HEK293 (cell line): ENCODE results near the gene GTSE1.

ENCODE experiments used
- CTCF ChIA-PET: fragments of 350-600 bp; formaldehyde crosslinking; extraction: SDS; loops from one replicate; lab custom pipeline; 2021; ENCODE audit warnings: antibody characterized with exemption; lab: Yijun Ruan, JAX
- POLR2A ChIA-PET: fragments of 300-600 bp; formaldehyde crosslinking; extraction: SDS; loops from one replicate; lab custom pipeline; 2020; ENCODE audit warnings: antibody characterized with exemption, inconsistent platforms; lab: Yijun Ruan, JAX
- H3K27ac ChIP-seq: fragments of 200-500 bp; sonication (Bioruptor generic); 2 replicates; pipeline ENCODE4 v1.5.1; 2014; ENCODE audit warnings: low read depth, low read length, control low read depth, inconsistent platforms; ENCODE audit errors: extremely low read depth
- H3K36me3 ChIP-seq, 2 experiments: fragments of 200-500 bp in 1 of 2; sonication (Bioruptor generic) in 1 of 2; 1 replicate in 1 of 2; 2 replicates in 1 of 2; pipeline ENCODE4 v1.5.1; 2014 to 2017; ENCODE audit warnings: inconsistent platforms in 2 of 2, low read length in 2 of 2; ENCODE audit not compliant: control insufficient read depth in 2 of 2, insufficient read depth in 1 of 2
- H3K4me1 ChIP-seq: fragments of 200-500 bp; sonication (Bioruptor generic); 2 replicates; pipeline ENCODE4 v1.5.1; 2014; ENCODE audit warnings: mild to moderate bottlenecking, low read length, inconsistent platforms; ENCODE audit not compliant: control insufficient read depth, insufficient read depth
- H3K4me3 ChIP-seq: 2 replicates; pipeline ENCODE4 v1.5.1; 2011; ENCODE audit warnings: low read depth, mild to moderate bottlenecking, control low read depth, low read length, moderate library complexity
- H3K9me3 ChIP-seq: fragments of 200-500 bp; sonication (Bioruptor generic); 2 replicates; pipeline ENCODE4 v1.5.1; 2014; ENCODE audit warnings: low read depth, low read length, inconsistent platforms; ENCODE audit not compliant: control insufficient read depth, insufficient read depth
- AEBP2 ChIP-seq: fragments of 450-650 bp; formaldehyde crosslinking; IDR thresholded peaks from 2 replicates; pipeline ENCODE4 v1.5.1; 2016; ENCODE audit warnings: missing biosample characterization, missing genetic modification characterization, borderline replicate concordance
- GLIS2 ChIP-seq: fragments of 450-650 bp; formaldehyde crosslinking; IDR thresholded peaks from 2 replicates; pipeline ENCODE4 v1.5.1; 2016; ENCODE audit warnings: missing biosample characterization, missing genetic modification characterization
- KLF1 ChIP-seq: fragments of 450-650 bp; formaldehyde crosslinking; IDR thresholded peaks from 2 replicates; pipeline ENCODE4 v1.5.1; 2016; ENCODE audit warnings: missing biosample characterization, missing genetic modification characterization
- MEIS1 ChIP-seq: sonication (generic); formaldehyde crosslinking; IDR thresholded peaks from 2 replicates; pipeline ENCODE4 v1.8.1; 2022; ENCODE audit warnings: missing genetic modification reagents, mild to moderate bottlenecking, borderline replicate concordance
- PRDM2 ChIP-seq: fragments of 450-650 bp; formaldehyde crosslinking; IDR thresholded peaks from 2 replicates; pipeline ENCODE4 v1.5.1; 2016; ENCODE audit warnings: missing biosample characterization, missing genetic modification characterization, borderline replicate concordance
- ZBTB49 ChIP-seq: fragments of 450-650 bp; formaldehyde crosslinking; IDR thresholded peaks from 2 replicates; pipeline ENCODE4 v1.5.1; 2016; ENCODE audit warnings: missing biosample characterization, missing genetic modification characterization, low read depth
- ZNF133 ChIP-seq: fragments of 450-650 bp; formaldehyde crosslinking; IDR thresholded peaks from 2 replicates; pipeline ENCODE4 v1.5.1; 2016; ENCODE audit warnings: missing biosample characterization, missing genetic modification characterization
- ZNF19 ChIP-seq: fragments of 450-650 bp; formaldehyde crosslinking; IDR thresholded peaks from 2 replicates; pipeline ENCODE4; 2016; ENCODE audit warnings: missing biosample characterization, missing genetic modification characterization, low read depth
- ZNF354C ChIP-seq: fragments of 450-650 bp; formaldehyde crosslinking; IDR thresholded peaks from 2 replicates; pipeline ENCODE4 v1.5.1; 2016; ENCODE audit warnings: missing biosample characterization, missing genetic modification characterization, low read depth, borderline replicate concordance
- ZNF394 ChIP-seq: fragments of 450-650 bp; formaldehyde crosslinking; IDR thresholded peaks from 2 replicates; pipeline ENCODE4 v1.5.1; 2016; ENCODE audit warnings: missing biosample characterization, missing genetic modification characterization, mild to moderate bottlenecking, moderate library complexity, borderline replicate concordance
- ZNF501 ChIP-seq: fragments of 450-650 bp; formaldehyde crosslinking; IDR thresholded peaks from 2 replicates; pipeline ENCODE4 v1.5.1; 2016; ENCODE audit warnings: missing biosample characterization, missing genetic modification characterization
- ZNF548 ChIP-seq: fragments of 450-650 bp; formaldehyde crosslinking; IDR thresholded peaks from 2 replicates; pipeline ENCODE4 v1.5.1; 2016; ENCODE audit warnings: missing biosample characterization, missing genetic modification characterization
- ZNF549 ChIP-seq: fragments of 450-650 bp; IDR thresholded peaks from 2 replicates; pipeline ENCODE4 v1.5.1; 2018; ENCODE audit warnings: missing biosample characterization, missing genetic modification characterization, mild to moderate bottlenecking, inconsistent platforms, moderate library complexity
- ZNF621 ChIP-seq: fragments of 450-650 bp; formaldehyde crosslinking; IDR thresholded peaks from 2 replicates; pipeline ENCODE4 v1.5.1; 2017; ENCODE audit warnings: missing biosample characterization, missing genetic modification characterization
- ZNF654 ChIP-seq: fragments of 450-650 bp; formaldehyde crosslinking; IDR thresholded peaks from 2 replicates; pipeline ENCODE4 v1.5.1; 2016; ENCODE audit warnings: low read depth, missing biosample characterization, missing genetic modification characterization
- ZNF664 ChIP-seq: fragments of 450-650 bp; formaldehyde crosslinking; IDR thresholded peaks from 2 replicates; pipeline ENCODE4 v1.5.1; 2016; ENCODE audit warnings: missing biosample characterization, missing genetic modification characterization
- ZNF837 ChIP-seq: fragments of 450-650 bp; formaldehyde crosslinking; IDR thresholded peaks from 2 replicates; pipeline ENCODE4 v1.5.1; 2016; ENCODE audit warnings: missing biosample characterization, missing genetic modification characterization
- ZSCAN18 ChIP-seq: fragments of 450-650 bp; formaldehyde crosslinking; IDR thresholded peaks from 2 replicates; pipeline ENCODE4 v1.5.1; 2016; ENCODE audit warnings: missing biosample characterization, missing genetic modification characterization

The GTSE1 gene

GRCh38 chr22:46276563-46276962 is 20.1 kb upstream of the GTSE1 start (continued):
- TF ChIP-seq AEBP2 (tag by site-specific recombination), result no peak
- TF ChIP-seq, all 188 proteins: peak for 0

- Histone ChIP-seq H3K4me1 (no peaks in the 10 kb centered on the region), H3K9me3 (no peaks in the 10 kb centered on the region), H3K27ac (no peak overlapping the region), H3K36me3 (peaks cover 20 to 95% of the 10 kb centered on the region in 2 experiments), H3K4me3 (no peak overlapping the region)
- POLR2A ChIA-PET, result interaction anchor here (0.9 kb wide), 1 partner anchor 11 kb away, joined by 5 read pairs; the partner anchor contains the start of gene TTC38
- TF ChIP-seq ZNF621 (tag by site-specific recombination), result no peak
- TF ChIP-seq ZNF654 (tag by site-specific recombination), result no peak
- no peak for TF ChIP-seq ZNF501 (tag by site-specific recombination)
- TF ChIP-seq ZSCAN18 (tag by site-specific recombination), result no peak
- no peak for TF ChIP-seq ZNF549 (tag by site-specific recombination)
- no peak for TF ChIP-seq ZNF394 (tag by site-specific recombination)
- no peak for TF ChIP-seq KLF1 (tag by site-specific recombination)
- TF ChIP-seq ZNF548 (tag by site-specific recombination), result no peak
- TF ChIP-seq ZNF133, result no peak
- TF ChIP-seq MEIS1, result no peak
- TF ChIP-seq ZNF664 (tag by site-specific recombination), result no peak
- TF ChIP-seq GLIS2, result no peak
- TF ChIP-seq ZBTB49 (tag by site-specific recombination), result no peak
- no peak for TF ChIP-seq ZNF19 (tag by site-specific recombination)
- CTCF ChIA-PET, result interaction anchor here (0.5 to 0.6 kb wide), 3 partner anchors 42 to 156 kb away, joined by 3 read pairs; no protein-coding TSS in a partner anchor
Observed at GRCh38 chr22:46278656-46279645, 17.7 kb upstream of the GTSE1 start.

- H3K4me3 ChIP-seq, result no peak overlapping the region
- POLR2A ChIA-PET, result interaction anchor here (0.7 to 1.5 kb wide), 5 partner anchors 9 to 15 kb away, joined by 3 to 5 read pairs (median 3); no protein-coding TSS in a partner anchor
- no peaks in the 10 kb centered on the region for H3K4me1 ChIP-seq
- TF ChIP-seq ZNF837 (tag by site-specific recombination) (no peak), ZNF548 (tag by site-specific recombination) (no peak), ZNF354C (no peak), PRDM2 (tag by site-specific recombination) (no peak)
- H3K27ac ChIP-seq, result no peak overlapping the region
- H3K9me3 ChIP-seq, result no peaks in the 10 kb centered on the region
- peaks cover 20 to 95% of the 10 kb centered on the region in 2 experiments for H3K36me3 ChIP-seq
- CTCF ChIA-PET, result interaction anchor here (0.6 to 1.7 kb wide), 3 partner anchors 158 to 286 kb away, joined by 4 to 7 read pairs (median 4); no protein-coding TSS in a partner anchor
Observed at GRCh38 chr22:46280063-46280817, 16.4 kb upstream of the GTSE1 start.
